TTC549 (cell line): Measurements from ENCODE around the gene CCR8.

Source experiments
- FAIRE-seq: peaks from 2 replicates; lab custom pipeline; 2012; peaks lifted over from hg19 to GRCh38; lab: Jason Lieb, UNC

CCR8 gene

GRCh38 chr3:39329493-39329892 lies at the start of gene CCR8:
Gene CCR8 (plus strand): TSS chr3:39329709. CDS start chr3:39332332, 2,623 bp downstream.
- FAIRE-seq: no peak

GRCh38 chr3:39279745-39280517 lies 49.6 kb upstream of the CCR8 start, which contains the start of gene CX3CR1:
Gene CX3CR1 (minus strand): TSS chr3:39280036. CDS start chr3:39266509, 13,527 bp downstream.
- FAIRE-seq: no peak

GRCh38 chr3:39280571-39280970 lies 48.9 kb upstream of the CCR8 start:
- FAIRE-seq: no peak

- FAIRE-seq: no peak
Measured at GRCh38 chr3:39281533-39281932, 48.0 kb upstream of the CCR8 start.

GRCh38 chr3:39282057-39282456 lies 47.5 kb upstream of the CCR8 start:
- no peak for FAIRE-seq

- FAIRE-seq: no peak
Measured at GRCh38 chr3:39284457-39284881, 45.0 kb upstream of the CCR8 start.

GRCh38 chr3:39285332-39285731 lies 44.2 kb upstream of the CCR8 start:
- no peak for FAIRE-seq

- FAIRE-seq: no peak
Measured at GRCh38 chr3:39286771-39287170, 42.7 kb upstream of the CCR8 start.

GRCh38 chr3:39287216-39288164 lies 42.0 kb upstream of the CCR8 start:
- no peak for FAIRE-seq

- no peak for FAIRE-seq
Measured at GRCh38 chr3:39288300-39288808, 41.2 kb upstream of the CCR8 start.

- no peak for FAIRE-seq
Measured at GRCh38 chr3:39289107-39289506, 40.4 kb upstream of the CCR8 start.

GRCh38 chr3:39290255-39290654 lies 39.3 kb upstream of the CCR8 start:
- FAIRE-seq: no peak

GRCh38 chr3:39291903-39292329 lies 37.6 kb upstream of the CCR8 start:
- FAIRE-seq: no peak

- FAIRE-seq: no peak
Measured at GRCh38 chr3:39292961-39293360, 36.5 kb upstream of the CCR8 start.

GRCh38 chr3:39294446-39295183 lies 34.9 kb upstream of the CCR8 start:
- no peak for FAIRE-seq

- FAIRE-seq: no peak
Measured at GRCh38 chr3:39295184-39295775, 34.2 kb upstream of the CCR8 start.

- FAIRE-seq: no peak
Measured at GRCh38 chr3:39296197-39297077, 33.1 kb upstream of the CCR8 start.

GRCh38 chr3:39299279-39299678 lies 30.2 kb upstream of the CCR8 start:
- no peak for FAIRE-seq

- no peak for FAIRE-seq
Measured at GRCh38 chr3:39302178-39302577, 27.3 kb upstream of the CCR8 start.

- no peak for FAIRE-seq
Measured at GRCh38 chr3:39313289-39313688, 16.2 kb upstream of the CCR8 start.

GRCh38 chr3:39315420-39315819 lies 14.1 kb upstream of the CCR8 start:
- no peak for FAIRE-seq
